Thyroid gland (tissue), 4 donors: ENCODE results near the gene BHLHE41.

Source experiments
- CTCF ChIP-seq, 6 experiments: fragments of 200-600 bp in 3 of 6; fragments of 450-650 bp in 3 of 6; sonication (generic) in 3 of 6; IDR thresholded peaks; one replicate each; pipeline ENCODE4 v1.5.1; 2016 to 2019; ENCODE audit warnings: antibody characterized with exemption in 6 of 6, mild to moderate bottlenecking in 2 of 6, inconsistent platforms in 1 of 6, moderate library complexity in 1 of 6
- POLR2A ChIP-seq, 2 donors: fragments of 450-650 bp; IDR thresholded peaks; one replicate each; pipeline ENCODE4 v1.6.1; 2017; ENCODE audit warnings: antibody characterized with exemption in 2 of 2, mild to moderate bottlenecking in 2 of 2, moderate library complexity in 1 of 2

DNA sequence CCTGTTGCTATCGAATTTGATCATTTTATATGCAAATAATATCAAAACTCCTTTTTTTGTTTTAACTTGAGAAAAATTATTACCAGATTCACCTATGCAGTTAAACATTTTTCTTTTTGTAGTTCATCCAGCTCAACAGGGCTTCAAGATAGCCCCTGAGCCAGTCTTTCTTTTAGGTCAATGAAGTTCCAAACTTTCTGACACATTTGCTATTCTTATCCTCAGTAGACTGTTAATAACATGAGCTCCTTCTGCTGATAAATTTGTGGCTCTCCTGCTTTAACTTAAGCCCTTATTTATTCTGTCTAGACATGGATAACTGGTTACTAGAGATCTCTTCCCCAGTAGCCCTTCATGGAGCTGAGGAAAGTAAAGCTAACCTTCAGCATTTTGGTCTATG is 37.3 kb upstream of the BHLHE41 start:
- TF ChIP-seq POLR2A (IDR thresholded peaks at IDR 0.05) (no peak), CTCF (IDR thresholded peaks at IDR 0.05) (no peak)
